Renal cortical epithelial cell (primary cell): ENCODE results near the gene MST1. TPM values are rescaled to one million over a fixed set of nuclear protein-coding genes. Genes with fewer than 3 reads are reported as not detected.
"Not testable (repeated sequence)": the region's sequence is repeated elsewhere in the genome, so short reads cannot be mapped to it uniquely, and the experiment has no call there.

ENCODE experiments used
- DNase-seq: peaks from one replicate; pipeline ENCODE4 v3.0.0-alpha.2; 2011; ENCODE audit warnings: low read depth
- total RNA-seq: library from RNA; depleted of rRNA; stranded (reverse); fragments of >200 nt; gene quantifications from 2 replicates; pipeline ENCODE4 v1.2.3, GENCODE V29; 2014

The MST1 gene
- total RNA-seq, 1 donor from 2014 or later, result 11.7 TPM

DNA sequence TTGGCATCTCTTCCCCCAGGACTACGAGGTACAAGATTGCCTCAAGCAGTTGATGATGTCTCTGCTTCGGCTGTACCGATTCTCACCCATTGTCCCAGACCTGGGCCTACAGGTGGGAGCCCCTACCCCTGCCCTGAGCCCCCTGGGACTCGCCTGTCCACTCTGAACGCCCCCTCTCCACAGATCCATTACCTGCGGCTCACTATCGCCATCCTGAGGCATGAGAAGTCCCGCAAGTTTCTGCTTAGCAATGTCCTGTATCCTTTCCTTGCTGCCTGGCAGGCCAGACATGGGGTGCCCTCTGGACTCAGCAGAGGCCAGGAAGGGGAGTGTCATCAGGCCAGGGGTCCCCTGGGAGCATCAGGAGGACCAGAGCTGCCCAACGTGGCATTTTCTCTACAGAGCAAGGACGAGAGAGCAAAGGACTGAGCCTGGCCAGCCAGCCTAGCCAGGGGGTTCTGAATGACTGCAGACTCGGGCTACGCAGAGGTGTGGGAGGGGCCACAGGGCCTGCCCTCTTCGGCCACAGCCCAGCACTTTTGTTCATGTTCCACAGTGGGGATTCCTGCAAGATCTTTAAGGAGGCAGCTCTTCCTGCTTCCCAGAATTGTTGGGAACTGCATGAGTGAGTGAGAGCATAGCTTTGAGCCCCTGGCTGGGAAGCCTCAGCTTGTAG, 11.3 kb upstream of the MST1 start:
- DNase-seq, result no peak

DNA sequence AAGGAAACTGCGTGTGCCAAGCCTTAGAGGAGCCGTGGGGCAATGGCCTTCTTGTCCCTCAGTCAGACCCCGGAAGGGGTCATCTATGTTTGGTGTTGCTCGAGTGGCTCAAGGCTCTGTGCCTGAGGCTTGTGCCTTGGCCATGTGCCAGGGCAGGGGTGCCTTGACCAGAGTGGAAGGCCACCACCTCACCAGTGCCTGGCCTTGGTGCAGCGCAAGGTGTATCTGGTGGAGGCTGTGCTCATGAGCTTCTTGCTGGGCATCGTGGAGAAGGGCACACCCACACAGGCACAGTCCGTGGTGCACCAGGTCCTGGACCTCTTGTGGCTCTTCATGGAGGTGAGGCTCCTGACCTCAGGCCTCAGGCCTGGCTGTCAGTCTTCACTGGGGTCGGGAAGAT, 10.7 kb upstream of the MST1 start:
- no peak for DNase-seq

DNA sequence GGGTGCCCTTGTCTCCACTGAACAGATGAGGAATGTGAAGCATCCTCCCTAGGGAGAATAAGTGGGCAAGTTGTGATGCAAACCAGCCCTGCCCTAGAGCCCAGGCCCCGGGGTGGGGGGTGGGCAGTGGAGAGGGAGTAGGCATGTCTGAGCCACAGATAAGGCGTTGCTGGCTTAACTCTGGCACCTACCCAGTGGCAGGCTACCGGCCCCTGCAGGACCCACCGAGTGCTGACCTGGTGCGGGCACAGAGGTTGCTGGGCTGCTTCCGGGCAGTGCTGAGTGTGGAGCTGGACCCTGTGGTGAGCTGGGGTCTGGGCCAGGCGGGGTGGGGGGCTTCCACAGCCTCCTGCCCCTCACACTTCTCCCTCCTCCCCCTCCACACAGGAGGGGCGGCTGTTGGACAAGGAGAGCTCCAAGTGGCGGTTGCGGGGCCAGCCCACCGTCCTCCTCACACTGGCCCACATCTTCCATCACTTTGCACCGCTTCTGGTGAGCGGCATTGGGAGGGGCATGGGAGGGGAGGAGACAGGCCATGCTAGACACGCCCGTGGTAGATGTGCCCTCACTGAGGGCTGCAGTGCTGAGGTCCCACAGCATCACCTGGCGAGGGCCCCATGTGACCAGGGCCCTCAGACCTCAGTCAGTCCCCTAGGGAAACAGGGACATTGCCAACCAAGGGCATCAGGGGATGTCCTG, 10.2 kb upstream of the MST1 start:
- no peak for DNase-seq

DNA sequence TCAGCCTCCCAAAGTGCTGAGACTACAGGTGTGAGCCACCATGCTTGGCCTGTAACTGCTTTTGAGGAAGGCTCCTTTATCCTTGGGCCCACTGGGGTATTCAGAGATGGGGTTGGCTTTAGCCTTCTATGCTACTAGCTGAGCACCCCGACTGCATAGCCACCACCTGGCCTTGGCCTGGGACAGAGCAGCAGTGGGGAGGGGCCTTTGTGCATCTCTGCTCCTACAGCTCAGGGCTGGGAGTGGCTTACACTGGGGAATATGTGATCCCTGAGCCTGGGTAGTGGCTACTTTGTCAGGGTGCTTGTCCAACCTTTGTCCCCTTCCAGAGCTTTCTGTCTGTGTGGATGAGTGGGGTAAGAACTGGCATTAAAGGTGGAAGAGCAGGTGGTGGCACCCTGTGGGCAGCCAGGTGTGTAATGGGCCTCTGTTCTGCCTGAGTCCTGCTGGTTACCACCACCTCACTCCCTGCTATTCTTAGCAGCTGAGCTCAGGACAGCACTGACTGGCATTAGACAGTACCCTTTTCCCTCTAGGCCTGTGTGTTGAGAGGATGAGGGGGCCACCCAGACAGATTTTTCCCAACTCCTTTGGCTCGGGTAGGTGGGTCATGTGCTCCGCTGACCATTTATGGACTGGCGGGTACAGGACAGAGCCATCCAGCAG, 6.2 kb upstream of the MST1 start:
- DNase-seq, result not testable (repeated sequence)

DNA sequence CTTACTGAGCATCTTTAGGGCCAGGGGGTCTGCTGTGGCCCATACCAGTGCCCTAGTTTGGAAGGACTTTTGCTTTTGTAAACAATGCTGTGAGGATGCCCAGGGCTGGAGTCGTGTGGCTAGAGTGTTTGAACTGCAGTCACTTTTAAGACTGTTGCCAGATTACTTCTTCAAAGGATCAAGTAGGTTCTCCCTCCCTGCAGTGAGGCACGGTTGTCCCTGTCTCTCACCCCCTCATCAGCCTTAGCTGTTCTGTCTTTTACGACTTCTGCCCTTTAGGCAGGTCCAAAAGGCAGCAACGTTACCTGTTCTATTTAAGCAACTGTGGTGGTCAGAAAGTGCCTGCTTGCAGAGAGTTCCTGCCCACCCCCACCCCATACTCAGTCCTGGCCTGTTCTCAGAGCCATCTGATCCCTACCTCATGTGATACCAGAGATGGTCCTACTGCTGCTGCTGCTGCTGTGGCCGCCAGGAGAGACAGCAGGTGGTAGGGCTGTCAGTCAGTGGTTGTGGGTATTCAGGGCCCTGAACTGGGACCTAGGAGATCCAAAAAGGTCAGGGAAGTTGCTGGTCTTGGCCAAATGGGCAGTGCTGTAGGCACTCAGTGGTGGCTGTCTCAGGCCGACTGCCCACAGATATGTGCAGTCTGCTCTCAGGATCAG, 5.3 kb upstream of the MST1 start:
- not testable (repeated sequence) for DNase-seq

DNA sequence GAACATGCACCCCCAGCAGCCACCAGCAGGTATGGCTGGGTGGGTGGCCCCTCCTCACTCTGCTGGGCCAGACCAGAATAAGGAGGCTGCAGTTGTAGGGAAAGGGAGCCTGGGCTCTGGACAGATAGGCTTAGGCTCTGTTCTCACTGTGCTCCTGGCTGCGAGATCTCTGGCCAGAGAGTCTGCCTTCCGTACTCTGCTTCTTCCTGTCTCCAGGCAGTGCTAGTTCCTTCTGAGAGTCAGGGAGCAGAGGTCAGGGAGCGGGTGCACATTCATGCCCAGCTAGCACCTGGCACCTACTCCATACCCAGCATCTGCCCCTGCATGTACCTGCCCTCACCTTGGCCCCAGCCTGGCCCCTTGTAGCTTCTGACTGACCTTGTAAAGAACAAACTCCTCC, 2.2 kb upstream of the MST1 start:
- DNase-seq, result not testable (repeated sequence)

DNA sequence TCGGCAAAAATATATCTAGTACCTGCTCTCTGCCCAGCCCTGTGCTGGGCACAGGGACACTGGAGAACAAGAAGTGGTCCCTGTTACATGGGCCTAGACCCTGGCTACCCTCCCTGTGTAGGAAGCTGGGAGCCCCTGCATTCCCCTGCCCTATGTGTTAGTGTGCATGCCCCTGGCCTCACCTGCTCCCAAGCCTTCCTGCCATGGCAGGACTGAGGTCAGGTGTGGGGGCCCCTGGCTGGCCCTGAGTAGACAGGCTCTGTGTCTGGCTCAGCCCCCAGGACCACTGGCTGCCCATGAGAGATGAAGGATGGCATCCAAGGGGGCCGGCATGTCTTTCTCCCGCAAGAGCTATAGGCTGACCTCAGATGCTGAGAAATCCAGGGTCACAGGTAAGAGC, 1.6 kb upstream of the MST1 start:
- not testable (repeated sequence) for DNase-seq

DNA sequence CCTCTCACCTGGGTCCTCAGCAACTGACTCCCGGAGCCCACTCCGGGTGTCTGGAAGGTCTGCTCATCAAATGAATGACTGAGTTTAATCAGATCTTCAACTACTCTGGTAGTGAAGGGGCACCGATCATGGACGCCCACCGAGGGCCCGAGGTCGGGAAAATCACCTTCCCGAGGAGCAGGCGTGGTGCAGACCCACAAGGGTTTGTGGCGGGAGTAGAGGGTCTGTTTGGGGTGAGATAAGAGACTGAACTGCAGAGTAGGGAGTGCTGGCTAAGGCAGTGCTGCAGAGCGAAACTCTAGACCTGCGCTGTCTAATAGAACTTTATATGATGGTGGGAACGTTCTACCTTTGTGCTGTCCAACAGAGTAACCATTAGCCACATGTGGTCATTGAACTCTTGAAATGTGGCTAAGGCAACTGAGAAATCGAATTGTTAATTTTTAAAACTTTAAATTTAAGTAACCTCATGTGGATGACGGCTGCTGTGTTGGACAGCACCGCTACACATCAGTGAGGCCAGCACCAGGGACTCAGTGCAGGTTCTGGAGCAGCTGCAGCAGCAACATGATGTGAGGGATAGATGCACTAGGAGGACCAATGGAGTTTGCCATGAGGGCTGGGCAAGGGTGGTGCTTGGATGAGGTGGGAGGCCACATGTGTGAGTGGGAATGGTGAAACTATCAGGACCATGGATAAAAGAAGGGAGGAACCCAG, 792 bp upstream of the MST1 start:
- DNase-seq, result not testable (repeated sequence)

DNA sequence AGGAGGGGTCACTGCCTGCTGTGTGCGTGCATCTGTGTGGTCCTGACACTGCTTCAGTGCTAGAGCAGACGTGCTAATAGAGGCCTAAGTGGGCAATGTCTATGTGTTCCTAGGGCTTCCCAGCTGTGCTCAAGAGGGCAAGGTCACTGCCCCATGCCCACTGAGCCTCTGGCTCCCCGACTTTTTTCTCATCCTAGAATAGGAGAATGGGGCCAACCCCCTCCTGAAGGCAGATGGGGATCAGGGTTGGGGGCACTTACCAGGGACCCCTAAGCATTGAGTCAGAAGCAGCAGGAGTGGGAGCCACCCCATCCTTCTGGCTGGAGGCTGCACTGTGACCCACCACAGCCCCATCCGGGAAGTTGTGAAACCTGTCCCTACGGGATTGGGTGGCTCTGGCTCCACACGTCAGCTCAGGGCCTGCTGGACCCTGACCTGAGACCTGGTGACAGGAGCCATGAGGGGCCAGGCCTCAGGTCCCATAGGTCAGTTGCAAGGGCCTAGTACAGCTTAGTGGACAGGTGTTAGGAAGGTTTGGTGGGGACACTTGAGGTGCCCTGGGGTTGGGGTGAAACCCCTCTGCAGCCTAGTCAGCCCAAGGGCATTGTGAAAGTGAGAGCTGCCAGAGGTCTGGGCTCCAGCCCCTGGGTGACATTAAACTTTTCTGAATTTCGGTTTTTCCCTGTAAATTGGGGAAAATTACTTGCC, 782 bp downstream of the MST1 start:
- DNase-seq, result not testable (repeated sequence)

DNA sequence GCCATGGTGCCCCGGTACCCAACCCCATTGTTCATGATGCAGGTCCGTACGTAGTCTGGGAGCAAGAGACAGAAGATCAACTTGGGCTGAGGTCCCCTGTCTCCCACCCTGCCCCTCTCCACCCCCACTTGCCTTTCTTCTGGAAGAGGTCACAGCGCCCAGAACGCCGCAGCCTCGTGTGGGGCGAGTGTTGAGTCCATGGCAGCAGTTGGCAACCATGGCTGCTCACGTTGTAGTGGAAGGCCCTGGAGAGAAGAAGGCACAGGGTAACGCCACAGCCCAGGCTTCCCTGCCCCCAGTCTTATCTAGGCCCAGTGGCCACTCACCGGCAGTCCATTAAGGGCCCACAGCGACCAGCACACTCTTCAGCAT, 1.9 kb downstream of the MST1 start:
- not testable (repeated sequence) for DNase-seq

DNA sequence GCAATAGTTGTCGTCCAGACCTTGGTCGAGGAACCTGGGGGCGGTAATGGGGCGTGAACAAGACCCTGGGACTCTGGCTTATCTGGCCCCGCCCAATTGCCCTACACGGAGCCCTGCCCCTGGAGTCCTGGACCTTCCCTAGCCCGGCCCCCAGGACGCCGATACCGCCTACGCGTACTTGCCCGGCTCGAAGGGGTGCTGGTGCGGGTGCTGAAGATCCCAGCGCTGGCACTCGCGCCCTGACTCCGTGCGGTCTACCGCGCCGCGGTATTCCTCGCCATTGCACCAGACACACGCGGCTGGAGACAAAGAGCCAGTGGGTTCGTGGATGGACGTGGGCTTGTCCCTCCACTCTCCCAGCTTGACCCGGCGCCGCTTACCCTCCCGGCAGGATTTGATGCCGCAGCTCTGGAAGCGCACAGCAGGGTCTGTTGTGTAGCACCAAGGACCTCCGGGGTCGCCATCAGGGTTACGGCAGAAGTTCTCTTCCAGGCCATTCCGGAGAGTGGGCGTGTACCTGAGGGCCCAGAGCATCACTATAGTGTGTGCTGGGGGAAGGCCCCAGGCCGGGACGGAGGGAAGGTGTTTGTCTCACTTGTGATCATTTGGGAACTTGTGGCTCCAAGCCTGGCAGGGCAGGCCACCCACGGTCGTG, 2.4 kb downstream of the MST1 start:
- peak; percentile 57 for DNase-seq

DNA sequence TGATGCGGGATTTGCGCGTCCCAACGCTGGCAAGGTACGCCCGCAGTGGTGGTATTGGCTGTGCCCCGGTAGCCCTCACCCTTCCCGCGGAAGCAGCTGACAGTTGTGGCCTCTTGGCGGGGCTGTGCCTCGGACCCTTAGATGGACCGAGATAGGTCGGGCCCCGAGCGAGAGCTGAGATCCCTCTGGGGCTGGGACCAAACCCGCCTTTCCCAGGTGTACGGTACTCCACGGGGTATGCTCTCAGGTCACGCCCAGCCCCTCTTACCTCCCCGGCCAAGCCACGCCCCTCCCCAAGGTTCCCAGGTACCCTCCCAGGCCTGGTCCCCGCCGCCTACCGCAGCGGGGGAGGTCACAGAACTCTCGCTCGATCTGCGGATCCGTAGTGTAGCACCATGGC, 2.9 kb downstream of the MST1 start:
- not testable (repeated sequence) for DNase-seq

DNA sequence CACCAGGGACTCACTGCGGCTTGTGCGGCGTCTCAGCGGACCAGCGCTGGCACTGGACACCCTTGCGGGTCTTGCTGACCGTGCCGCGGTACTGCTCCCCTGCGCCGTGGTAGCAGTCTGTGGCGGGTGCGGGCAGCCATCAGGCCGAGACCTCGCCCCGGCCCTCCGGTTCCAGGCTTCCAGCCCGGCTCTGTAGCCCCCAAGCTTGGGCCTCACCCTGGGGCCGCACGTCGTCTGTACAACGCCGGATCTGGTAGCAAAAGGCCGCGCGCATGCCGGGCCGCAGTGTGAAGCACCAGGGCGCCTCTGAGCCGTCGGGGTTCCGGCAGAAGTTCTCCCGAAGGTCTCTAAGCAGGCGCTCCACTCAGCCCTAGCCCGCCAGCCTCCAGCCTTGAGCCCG, 3.4 kb downstream of the MST1 start:
- not testable (repeated sequence) for DNase-seq

DNA sequence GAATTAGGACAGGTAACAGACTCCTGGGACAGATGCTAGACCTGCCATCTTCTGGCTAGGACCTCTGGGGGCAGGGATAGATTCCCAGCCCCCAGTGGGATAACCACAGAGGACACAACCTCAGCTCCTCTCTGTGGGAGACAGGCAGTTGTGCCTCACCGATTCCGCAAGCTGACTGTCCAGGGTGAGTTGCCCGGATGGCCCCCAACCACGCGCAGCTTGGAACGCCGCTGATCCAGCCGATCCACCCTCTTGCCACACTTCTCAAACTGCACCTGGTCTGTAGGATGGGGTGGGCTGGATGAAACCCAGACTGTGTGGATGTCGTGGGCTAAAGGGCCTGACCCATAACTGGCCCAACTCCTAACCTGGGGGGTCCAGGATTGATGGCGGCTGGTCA, 4.2 kb downstream of the MST1 start:
- not testable (repeated sequence) for DNase-seq

DNA sequence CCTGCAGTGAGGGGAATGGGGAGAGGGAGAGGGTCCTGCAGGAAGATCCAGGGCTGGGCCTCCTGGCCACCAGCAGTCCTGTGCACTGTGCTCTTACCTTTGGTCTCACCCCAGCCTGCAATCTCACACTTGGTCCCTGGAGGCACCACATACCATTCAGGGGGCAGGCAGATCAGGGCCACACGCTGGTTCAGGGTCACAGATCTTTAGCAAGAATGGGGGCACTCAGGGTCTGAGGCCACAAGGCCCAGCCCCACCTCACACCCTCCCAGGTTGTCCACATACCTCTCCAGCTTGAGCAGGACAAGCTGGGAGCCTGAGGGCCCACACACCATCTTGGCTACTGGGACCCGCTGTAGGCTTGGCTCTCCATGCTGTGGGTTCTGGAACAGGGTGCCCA, 4.8 kb downstream of the MST1 start:
- DNase-seq, result not testable (repeated sequence)

DNA sequence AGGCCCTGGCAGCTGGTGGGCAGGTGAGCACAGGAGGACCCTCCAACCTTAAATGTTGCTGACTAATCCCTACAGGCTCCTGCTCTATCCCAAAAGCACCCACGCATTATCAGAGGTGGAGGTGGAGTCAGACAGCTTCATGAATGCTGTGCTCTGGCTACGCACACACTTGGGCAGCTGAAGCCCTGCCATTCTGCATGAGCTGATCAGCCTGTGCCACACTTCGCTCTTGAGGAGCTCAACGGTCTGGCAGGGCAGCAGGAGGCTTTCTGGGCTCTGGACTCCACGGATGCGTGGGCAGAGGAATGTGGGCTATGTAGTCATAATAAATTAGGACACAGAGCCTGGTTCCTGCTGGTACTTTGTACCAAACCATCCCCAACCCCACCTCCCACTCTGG, 6.1 kb downstream of the MST1 start:
- peak; percentile 79 for DNase-seq

DNA sequence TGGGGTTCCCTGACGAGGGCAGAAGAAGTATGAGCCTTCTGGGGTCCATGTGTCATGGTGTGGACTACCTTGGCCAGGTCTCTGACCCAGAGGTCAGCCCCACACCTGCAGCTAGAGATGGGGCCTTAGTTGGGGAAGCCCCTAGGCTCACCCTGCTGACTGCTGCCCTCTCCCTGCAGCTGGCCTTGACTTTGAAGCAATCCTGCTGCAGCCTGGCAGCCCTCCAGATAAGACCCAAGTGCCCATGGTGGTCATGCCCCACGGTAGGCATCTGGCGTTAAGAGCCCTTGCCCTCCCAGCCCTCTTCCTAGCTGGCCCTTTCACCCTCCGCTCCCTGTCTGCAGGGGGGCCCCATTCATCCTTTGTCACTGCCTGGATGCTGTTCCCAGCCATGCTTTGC, 7.7 kb downstream of the MST1 start:
- DNase-seq, result no peak

DNA sequence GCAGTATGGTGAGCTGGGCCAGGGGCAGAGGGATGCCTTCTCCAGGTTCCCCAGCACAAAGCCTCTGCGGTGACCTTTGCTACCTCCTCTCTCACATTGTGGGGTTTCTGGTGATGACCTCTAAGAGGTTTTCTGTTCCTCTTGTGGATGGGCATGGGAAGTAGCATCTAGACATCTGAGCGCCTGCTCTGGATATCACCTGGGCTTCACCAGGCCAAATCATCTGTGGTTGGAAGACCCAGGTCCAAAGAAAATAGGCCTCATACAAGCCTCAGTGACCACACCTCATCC, 8.1 kb downstream of the MST1 start:
- no peak for DNase-seq

DNA sequence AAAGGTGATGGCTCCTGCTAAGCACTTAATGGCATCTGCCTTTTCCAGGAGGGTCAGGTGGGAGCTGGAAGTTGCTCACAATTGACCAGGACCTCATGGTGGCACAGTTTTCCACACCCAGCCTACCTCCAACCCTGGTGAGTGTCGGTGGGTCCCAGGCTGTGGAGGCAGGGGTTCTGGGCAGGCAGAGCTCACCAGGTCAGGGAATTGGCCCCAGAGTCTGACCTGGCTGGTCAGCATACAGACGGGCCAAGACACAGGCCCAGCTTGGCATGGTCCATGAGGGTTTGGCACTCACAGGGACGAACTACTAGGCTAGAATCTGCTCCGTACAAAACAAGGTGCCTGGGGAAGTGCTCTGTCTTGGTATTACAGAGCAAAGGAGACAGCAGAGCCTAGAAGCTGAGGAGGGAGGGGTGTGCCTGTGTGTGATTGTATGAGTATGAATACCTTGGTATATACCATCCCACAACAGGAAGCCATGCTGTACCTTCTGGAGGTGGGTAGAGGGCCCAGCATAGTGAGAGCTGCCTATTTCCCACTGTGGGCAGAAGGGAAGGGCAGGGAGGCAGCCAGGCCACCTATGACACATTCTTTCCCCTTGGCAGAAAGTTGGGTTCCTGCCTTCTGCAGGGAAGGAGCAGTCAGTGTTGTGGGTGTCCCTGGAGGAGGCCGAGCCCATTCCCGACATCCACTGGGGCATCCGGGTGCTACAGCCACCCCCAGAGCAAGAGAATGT, 8.6 kb downstream of the MST1 start:
- no peak for DNase-seq

DNA sequence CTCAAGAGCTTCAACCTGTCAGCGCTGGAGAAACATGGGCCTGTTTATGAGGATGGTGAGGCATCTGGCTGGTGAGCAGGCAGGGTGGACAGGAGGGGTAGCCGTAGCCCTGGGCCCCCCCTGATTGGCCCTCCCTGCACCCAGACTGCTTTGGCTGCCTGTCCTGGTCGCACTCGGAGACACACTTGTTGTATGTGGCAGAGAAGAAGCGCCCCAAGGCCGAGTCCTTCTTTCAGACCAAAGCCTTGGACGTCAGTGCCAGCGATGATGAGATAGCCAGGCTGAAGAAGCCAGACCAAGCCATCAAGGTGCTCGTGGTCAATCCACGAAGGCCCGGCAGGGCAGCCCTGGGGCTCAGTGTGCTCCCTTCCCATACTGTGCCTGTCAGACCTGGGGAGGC, 13.4 kb downstream of the MST1 start:
- DNase-seq, result no peak
